HG02970 (cell line): Measurements from ENCODE around the gene TRIM63.

Experiments used
- ATAC-seq: cut with Tn5 transposase; IDR thresholded peaks from one replicate; pipeline ENCODE4 v1.9.1; 2021; ENCODE audit warnings: mild to moderate bottlenecking, moderate library complexity, moderate number of reproducible peaks; ENCODE audit not compliant: unreplicated experiment, low FRiP score

The TRIM63 gene

GRCh38 chr1:26020330-26020768 is 47.1 kb downstream of the TRIM63 start:
- ATAC-seq = no peak

GRCh38 chr1:26019641-26020315 is 47.7 kb downstream of the TRIM63 start:
- no peak for ATAC-seq

- ATAC-seq = no peak
These were observed 49.8 kb downstream of the TRIM63 start for GRCh38 chr1:26017606-26018005.

GRCh38 chr1:26016953-26017545 is 50.4 kb downstream of the TRIM63 start:
- no peak for ATAC-seq

- no peak for ATAC-seq
These were observed 51.0 kb downstream of the TRIM63 start for GRCh38 chr1:26016258-26016952.

- ATAC-seq = no peak
These were observed 52.1 kb downstream of the TRIM63 start for GRCh38 chr1:26015358-26015757.

GRCh38 chr1:26014179-26014578 is 53.3 kb downstream of the TRIM63 start:
- no peak for ATAC-seq

GRCh38 chr1:26012864-26013263 is 54.6 kb downstream of the TRIM63 start:
- ATAC-seq = no peak

- ATAC-seq = no peak
These were observed 56.6 kb downstream of the TRIM63 start for GRCh38 chr1:26010825-26011224.

- ATAC-seq = no peak
These were observed 57.5 kb downstream of the TRIM63 start for GRCh38 chr1:26009796-26010447.

GRCh38 chr1:26006710-26007109 is 60.7 kb downstream of the TRIM63 start:
- no peak for ATAC-seq

GRCh38 chr1:26005434-26006105 is 61.9 kb downstream of the TRIM63 start:
- ATAC-seq = no peak

- no peak for ATAC-seq
These were observed 63.7 kb downstream of the TRIM63 start for GRCh38 chr1:26003756-26004155.

GRCh38 chr1:26003262-26003661 is 64.2 kb downstream of the TRIM63 start:
- ATAC-seq = no peak
